Esophagus muscularis mucosa (tissue), 4 donors: ENCODE measurements around the gene IER3IP1. TPM values are rescaled to one million over a fixed set of nuclear protein-coding genes. Genes with fewer than 3 reads are reported as not detected.

Experiments used
- DNase-seq: peaks from one replicate; pipeline ENCODE4 v3.0.0-alpha.2; 2017; ENCODE audit errors: extremely low spot score
- H3K27ac ChIP-seq, 4 donors: fragments of 200-600 bp; sonication (generic); replicated peaks in 1 of 4; 1 replicate in 3 of 4; 2 replicates in 1 of 4; pipeline ENCODE4 v1.5.1; 2016 to 2019; ENCODE audit warnings: mild to moderate bottlenecking in 1 of 4
- H3K27me3 ChIP-seq, 4 donors: fragments of 200-600 bp; sonication (generic); one replicate each; pipeline versions ENCODE4 v1.5.1 to v1.6.0; 2016 to 2019
- H3K36me3 ChIP-seq, 4 donors: fragments of 200-600 bp; sonication (generic); one replicate each; pipeline ENCODE4 v1.5.1; 2016 to 2019
- H3K4me1 ChIP-seq, 4 donors: fragments of 200-600 bp; sonication (generic); one replicate each; pipeline ENCODE4 v1.5.1; 2016 to 2019
- H3K4me3 ChIP-seq, 4 donors: fragments of 200-600 bp; sonication (generic); 1 replicate in 2 of 4; 2 replicates in 2 of 4; pipeline ENCODE4 v1.5.1; 2016 to 2019; ENCODE audit warnings: mild to moderate bottlenecking in 4 of 4, moderate library complexity in 1 of 4
- H3K9me3 ChIP-seq, 4 donors: fragments of 200-600 bp; sonication (generic); 1 replicate in 3 of 4; 2 replicates in 1 of 4; pipeline ENCODE4 v1.5.1; 2016 to 2019
- CTCF ChIP-seq, 3 experiments: fragments of 200-600 bp in 2 of 3; fragments of 450-650 bp in 1 of 3; sonication (generic) in 2 of 3; IDR thresholded peaks; one replicate each; pipeline ENCODE4 v1.5.1; 2017 to 2019; ENCODE audit warnings: antibody characterized with exemption in 3 of 3, mild to moderate bottlenecking in 2 of 3, moderate library complexity in 1 of 3
- EP300 ChIP-seq: sonication (generic); formaldehyde crosslinking; IDR thresholded peaks from one replicate; pipeline ENCODE4 v1.6.1; 2017; ENCODE audit warnings: antibody characterized with exemption
- POLR2A ChIP-seq: fragments of 450-650 bp; IDR thresholded peaks from one replicate; pipeline ENCODE4 v1.6.1; 2017; ENCODE audit warnings: antibody characterized with exemption, moderate library complexity, mild to moderate bottlenecking, low read depth
- POLR2AphosphoS5 ChIP-seq, 2 donors: sonication (generic); formaldehyde crosslinking; IDR thresholded peaks; one replicate each; pipeline ENCODE4 v1.6.1; 2017; ENCODE audit warnings: antibody characterized with exemption in 2 of 2
- WGBS: methylation state at CpG from one replicate; pipeline ENCODE4 v1.1.5; 2018; 5-methylcytosine and 5-hydroxymethylcytosine counted together
- intact Hi-C: fragments of 100-400 bp; cut with DNase I; formaldehyde crosslinking; loops from one replicate; pipeline ENCODE4 v1.15.1; 2023
- total RNA-seq, 4 donors: library from RNA; depleted of rRNA; stranded (reverse); fragments of >200 nt; gene quantifications; one replicate each; pipeline versions ENCODE4 v1.1.0 to v1.2.1, GENCODE V29; 2016

IER3IP1 gene
- total RNA-seq, 4 donors from 2014 or later: 7.0 to 9.1 (median 7.5) TPM

GRCh38 chr18:47150029-47150823 is 25.9 kb downstream of the IER3IP1 start, which contains the start of gene HDHD2:
HDHD2 (minus strand) TSS chr18:47150500; CDS start chr18:47136439, 14,061 bp downstream.
- peak; percentile 93 for DNase-seq
- Histone ChIP-seq H3K4me1 (peaks cover 21 to 40% (median 30%) of the 10 kb centered on the region in 4 donors), H3K27me3 (no peaks in the 10 kb centered on the region), H3K9me3 (no peaks in the 10 kb centered on the region), H3K27ac (peak within 1 kb of the TSS; percentile 87 to 88 (median 88)), H3K4me3 (peak within 1 kb of the TSS; percentile 63 to 75 (median 67)), H3K36me3 (peaks cover 0 to 20% (median 11%) of the 10 kb centered on the region in 4 donors)
- WGBS: under 1% methylated on average over 40 of the region's 70 CpGs
- TF ChIP-seq POLR2A (peak; percentile 72), CTCF (IDR thresholded peaks at IDR 0.05) (no peak), POLR2AphosphoS5 (IDR thresholded peaks at IDR 0.05) (peak; percentile 79 to 94), EP300 (no peak)
- intact Hi-C loops: no loop called here

GRCh38 chr18:47149457-47150028 is 26.6 kb downstream of the IER3IP1 start:
- peaks cover 21 to 40% (median 32%) of the 10 kb centered on the region in 4 donors for H3K4me1 ChIP-seq
- intact Hi-C loops: loop anchor here (10.0 kb wide), 1 partner anchor 235 kb away; the partner anchor contains the start of genes KATNAL2 and PIAS2
- H3K27ac ChIP-seq: peak overlapping the region; percentile 87 to 88 (median 88)
- peak overlapping the region; percentile 63 to 75 (median 67) for H3K4me3 ChIP-seq
- DNase-seq: no peak
- H3K36me3 ChIP-seq: peaks cover 0 to 13% (median 8%) of the 10 kb centered on the region in 4 donors
- whole genome bisulfite sequencing: 38% methylated on average over 11 of the region's 12 CpGs
- no peaks in the 10 kb centered on the region for H3K27me3 ChIP-seq
- TF ChIP-seq EP300: no peak
- no peak for TF ChIP-seq POLR2A
- no peak for TF ChIP-seq POLR2AphosphoS5 (IDR thresholded peaks at IDR 0.05)
- TF ChIP-seq CTCF (IDR thresholded peaks at IDR 0.05): no peak
- H3K9me3 ChIP-seq: no peaks in the 10 kb centered on the region

- 97% methylated on average over 3 of the region's 3 CpGs for WGBS
Observed at GRCh38 chr18:47146206-47146605, 30.0 kb downstream of the IER3IP1 start.

GRCh38 chr18:47143899-47144485 is 32.2 kb downstream of the IER3IP1 start:
- H3K4me3 ChIP-seq: no peak overlapping the region
- no peaks in the 10 kb centered on the region for H3K27me3 ChIP-seq
- DNase-seq: no peak
- intact Hi-C loops: loop anchor here (10.0 kb wide), 1 partner anchor 229 kb away; the partner anchor contains the start of genes KATNAL2 and PIAS2
- H3K36me3 ChIP-seq: no peaks in the 10 kb centered on the region
- no peak for TF ChIP-seq EP300
- TF ChIP-seq POLR2A: no peak
- no peak for TF ChIP-seq POLR2AphosphoS5 (IDR thresholded peaks at IDR 0.05)
- no peak for TF ChIP-seq CTCF (IDR thresholded peaks at IDR 0.05)
- WGBS: 96% methylated on average over 4 of the region's 4 CpGs
- H3K4me1 ChIP-seq: peaks cover 7 to 21% (median 17%) of the 10 kb centered on the region in 4 donors
- no peak overlapping the region for H3K27ac ChIP-seq
- H3K9me3 ChIP-seq: no peaks in the 10 kb centered on the region

More at GRCh38 chr18:47146206-47146605, 30.0 kb downstream of the IER3IP1 start:
- Histone ChIP-seq H3K4me1 (peaks cover 18 to 34% (median 31%) of the 10 kb centered on the region in 4 donors), H3K4me3 (no peak overlapping the region), H3K36me3 (no peaks in the 10 kb centered on the region), H3K27me3 (no peaks in the 10 kb centered on the region), H3K27ac (no peak overlapping the region), H3K9me3 (no peaks in the 10 kb centered on the region)
- DNase-seq: no peak
- intact Hi-C loops: loop anchor here (10.0 kb wide), 1 partner anchor 231 kb away; the partner anchor contains the start of genes KATNAL2 and PIAS2
- no peak for TF ChIP-seq CTCF (IDR thresholded peaks at IDR 0.05)
- no peak for TF ChIP-seq POLR2A
- TF ChIP-seq POLR2AphosphoS5 (IDR thresholded peaks at IDR 0.05): no peak
